NB4 (cell line): ENCODE measurements around the gene KLK13.

Experiments used
- DNase-seq: peaks from one replicate; pipeline ENCODE4 v3.0.0; 2010; ENCODE audit warnings: low read depth
- H3K4me3 ChIP-seq: one replicate; pipeline ENCODE4 v1.5.1; 2011; ENCODE audit warnings: mild to moderate bottlenecking, low read depth, low read length, moderate library complexity
- MYC ChIP-seq: IDR thresholded peaks from 2 replicates; pipeline ENCODE4 v1.6.1; 2011; ENCODE audit warnings: low read depth, low read length
- POLR2A ChIP-seq: IDR thresholded peaks from 2 replicates; pipeline ENCODE4 v1.6.1; 2011; ENCODE audit warnings: mild to moderate bottlenecking; ENCODE audit not compliant: insufficient read length; ENCODE audit errors: extremely low read depth
- TF ChIP-seq, protein P1 (sequence below): IDR thresholded peaks from one replicate; pipeline ENCODE4 v1.5.1; 2012; ENCODE audit warnings: low read depth, low read length
- TF ChIP-seq, protein P2 (sequence below): IDR thresholded peaks from 2 replicates; pipeline ENCODE4 v1.6.1; 2011; ENCODE audit warnings: low read depth, low read length

Gene KLK13

DNA sequence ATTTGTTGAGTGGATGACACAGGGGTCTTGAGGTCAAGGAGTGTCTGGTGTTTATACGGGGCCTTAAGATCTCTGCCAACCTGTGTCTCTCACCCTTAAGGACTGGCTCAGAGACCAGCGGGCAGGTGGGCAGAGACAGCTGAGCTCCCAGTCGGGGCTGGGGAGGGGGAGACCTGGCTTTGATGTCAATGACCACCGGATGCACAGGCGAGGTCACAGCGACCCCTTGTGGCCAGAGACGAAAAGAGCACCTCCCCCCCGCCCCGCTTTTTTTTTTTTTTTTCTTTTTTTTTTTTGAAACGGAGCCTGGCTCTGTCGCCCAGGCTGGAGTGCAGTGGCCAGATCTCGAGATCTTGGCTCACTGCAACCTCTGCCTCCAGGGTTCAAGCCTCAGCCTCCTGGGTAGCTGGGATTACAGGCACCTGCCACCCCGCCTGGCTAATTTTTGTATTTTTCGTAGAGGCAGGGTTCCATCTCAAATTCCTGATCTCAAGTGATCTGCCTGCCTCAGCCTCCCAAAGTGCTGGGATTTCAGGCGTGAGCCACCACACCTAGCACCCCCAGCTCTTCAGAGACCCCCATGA is 29.9 kb upstream of the KLK13 start:
- TF ChIP-seq MYC: no peak
- TF ChIP-seq, protein P1, sequence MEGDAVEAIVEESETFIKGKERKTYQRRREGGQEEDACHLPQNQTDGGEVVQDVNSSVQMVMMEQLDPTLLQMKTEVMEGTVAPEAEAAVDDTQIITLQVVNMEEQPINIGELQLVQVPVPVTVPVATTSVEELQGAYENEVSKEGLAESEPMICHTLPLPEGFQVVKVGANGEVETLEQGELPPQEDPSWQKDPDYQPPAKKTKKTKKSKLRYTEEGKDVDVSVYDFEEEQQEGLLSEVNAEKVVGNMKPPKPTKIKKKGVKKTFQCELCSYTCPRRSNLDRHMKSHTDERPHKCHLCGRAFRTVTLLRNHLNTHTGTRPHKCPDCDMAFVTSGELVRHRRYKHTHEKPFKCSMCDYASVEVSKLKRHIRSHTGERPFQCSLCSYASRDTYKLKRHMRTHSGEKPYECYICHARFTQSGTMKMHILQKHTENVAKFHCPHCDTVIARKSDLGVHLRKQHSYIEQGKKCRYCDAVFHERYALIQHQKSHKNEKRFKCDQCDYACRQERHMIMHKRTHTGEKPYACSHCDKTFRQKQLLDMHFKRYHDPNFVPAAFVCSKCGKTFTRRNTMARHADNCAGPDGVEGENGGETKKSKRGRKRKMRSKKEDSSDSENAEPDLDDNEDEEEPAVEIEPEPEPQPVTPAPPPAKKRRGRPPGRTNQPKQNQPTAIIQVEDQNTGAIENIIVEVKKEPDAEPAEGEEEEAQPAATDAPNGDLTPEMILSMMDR: peak; percentile 65
- peak; percentile 48 for DNase-seq

DNA sequence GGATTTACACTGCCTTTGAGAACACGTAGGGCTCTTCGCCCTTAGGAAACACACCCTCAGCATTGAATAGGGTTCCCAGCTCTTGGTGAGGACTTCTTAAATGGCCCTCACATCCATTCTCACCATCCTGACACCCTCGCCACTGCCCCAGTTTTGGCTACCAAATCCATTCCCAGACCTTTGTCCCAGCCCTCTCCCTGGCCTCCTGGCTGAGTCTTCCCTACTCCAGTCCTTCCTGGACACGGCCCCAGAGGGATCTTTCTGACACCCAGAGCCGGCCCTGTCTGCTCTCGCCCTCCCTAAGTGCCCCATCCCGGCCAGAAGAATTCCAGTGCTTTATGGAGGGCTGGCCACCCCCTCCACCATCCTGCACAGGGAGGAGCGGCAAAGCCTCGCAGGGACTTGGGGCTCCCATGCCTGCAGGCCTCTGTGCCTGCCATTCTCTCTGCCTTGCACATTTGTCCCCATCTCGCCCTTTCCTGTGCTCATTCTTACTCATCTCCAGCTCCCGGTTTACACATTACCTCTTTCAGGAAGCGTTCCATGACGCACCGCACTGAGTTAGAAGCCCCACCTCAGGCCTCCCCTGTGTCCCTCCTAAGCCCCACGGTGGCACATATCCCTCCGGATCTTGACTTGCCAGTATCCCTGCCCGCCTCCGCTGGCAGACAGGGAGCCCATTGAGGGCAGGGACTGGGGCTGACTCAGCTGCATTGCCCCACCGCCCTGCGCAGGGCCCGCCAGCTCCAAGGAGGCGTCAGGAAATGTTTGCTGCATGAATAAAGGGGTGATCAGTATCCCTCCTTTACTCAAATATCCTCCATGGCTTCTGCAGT is 28.8 kb upstream of the KLK13 start:
- DNase-seq: no peak
- TF ChIP-seq POLR2A (no peak), MYC (no peak)
- TF ChIP-seq, protein P2, sequence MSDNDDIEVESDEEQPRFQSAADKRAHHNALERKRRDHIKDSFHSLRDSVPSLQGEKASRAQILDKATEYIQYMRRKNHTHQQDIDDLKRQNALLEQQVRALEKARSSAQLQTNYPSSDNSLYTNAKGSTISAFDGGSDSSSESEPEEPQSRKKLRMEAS: no peak
- TF ChIP-seq, protein P1: no peak
- H3K4me3 ChIP-seq: no peak overlapping the region

More for the DNA sequence above, 29.9 kb upstream of the KLK13 start:
- H3K4me3 ChIP-seq: no peak overlapping the region

DNA sequence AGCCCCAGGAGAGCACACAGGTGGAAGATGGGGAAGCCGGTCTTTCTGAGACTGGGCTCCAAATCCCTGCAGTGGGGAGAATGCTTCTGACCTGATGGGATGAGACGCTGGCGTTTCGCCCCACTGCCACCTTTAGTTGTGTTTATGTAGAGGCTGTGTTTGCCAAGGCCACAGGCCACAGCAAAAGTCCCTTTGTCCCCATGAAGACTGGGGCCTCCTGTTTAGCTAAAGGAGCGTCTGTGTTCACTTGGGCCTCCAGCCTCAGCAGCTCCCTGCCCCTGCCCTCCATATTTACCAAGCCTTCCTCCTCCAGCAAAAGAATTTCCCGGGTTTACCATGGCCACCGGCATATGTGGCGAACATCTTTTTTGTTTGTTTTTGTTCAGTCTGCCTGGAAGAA is 28.2 kb upstream of the KLK13 start:
- TF ChIP-seq MYC (no peak), POLR2A (no peak)
- TF ChIP-seq, protein P2: no peak
- TF ChIP-seq, protein P1: no peak
- no peak for DNase-seq
- no peak overlapping the region for H3K4me3 ChIP-seq

DNA sequence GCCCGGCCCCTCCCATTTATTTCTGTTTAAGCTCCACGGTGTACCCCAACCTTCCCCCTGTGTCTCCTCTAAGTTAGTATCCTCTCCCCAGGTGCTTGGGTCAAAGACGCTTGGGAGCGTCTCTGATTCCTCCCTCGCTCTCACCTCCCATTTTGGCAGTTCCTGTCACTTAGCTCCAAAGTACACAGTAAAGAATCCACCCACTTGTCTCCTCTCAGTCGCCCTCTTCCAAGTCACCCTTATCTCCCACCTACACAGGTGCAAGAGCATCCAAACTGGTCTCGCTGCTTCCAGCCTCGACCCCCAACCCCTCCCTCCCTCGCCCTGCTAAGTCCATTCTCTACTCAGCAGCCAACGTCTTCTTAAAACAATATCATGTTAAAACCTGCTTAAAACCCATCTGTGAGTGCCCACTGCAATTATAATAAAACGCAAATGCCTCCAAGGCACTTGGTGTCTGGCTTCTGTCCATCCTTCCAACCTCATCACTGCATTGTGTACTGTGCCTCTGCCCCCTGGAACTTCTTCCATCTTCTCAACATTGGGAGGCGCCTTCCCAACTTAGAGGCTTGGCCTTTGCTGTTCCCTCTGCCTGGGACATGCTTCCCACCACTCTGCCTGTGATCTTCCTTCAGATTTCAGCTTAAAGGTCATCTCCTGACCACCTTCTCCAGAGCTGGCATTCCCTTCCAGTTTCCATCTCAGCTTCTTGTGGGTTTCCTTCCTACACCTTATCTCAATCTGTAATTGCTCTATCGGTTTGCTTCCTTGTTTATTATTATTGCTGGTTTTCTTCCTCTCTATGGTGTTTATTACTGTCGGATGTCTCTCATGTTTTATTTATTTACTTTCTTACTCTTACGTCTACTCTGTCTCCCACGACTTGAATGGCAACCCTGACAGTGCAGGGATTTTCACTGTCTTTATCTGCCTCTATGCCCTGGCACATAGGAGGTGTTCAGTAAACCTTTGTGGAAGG is 27.3 kb upstream of the KLK13 start:
- DNase-seq: no peak
- no peak for TF ChIP-seq MYC
- TF ChIP-seq POLR2A: no peak
- TF ChIP-seq, protein P1: no peak
- TF ChIP-seq, protein P2: no peak
- no peak overlapping the region for H3K4me3 ChIP-seq

DNA sequence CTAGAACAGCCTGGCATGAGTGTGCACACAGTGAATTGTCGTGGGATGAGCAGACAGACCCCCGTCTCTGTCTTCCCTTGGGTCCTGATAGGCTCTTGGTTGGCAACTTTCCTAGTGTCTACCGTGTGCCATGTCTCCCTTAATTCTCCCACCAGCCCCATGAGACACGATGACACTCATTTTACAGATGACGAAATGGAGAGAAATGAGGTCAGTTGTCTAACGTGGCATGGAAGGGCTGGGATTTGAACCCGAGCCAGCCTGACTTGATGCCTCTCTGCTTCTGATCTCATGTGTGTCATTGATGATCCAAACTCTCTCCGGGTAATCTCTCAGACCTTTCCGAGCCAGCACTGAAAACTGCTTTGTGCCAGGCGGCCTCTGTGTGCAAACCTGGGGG is 26.2 kb upstream of the KLK13 start:
- H3K4me3 ChIP-seq: no peak overlapping the region
- no peak for DNase-seq
- TF ChIP-seq, protein P2: no peak
- TF ChIP-seq, protein P1: no peak
- TF ChIP-seq POLR2A: no peak
- TF ChIP-seq MYC: no peak
